Neural progenitor cell (in vitro differentiated cells): Measurements from ENCODE around the gene FANCC. TPM values are rescaled to one million over a fixed set of nuclear protein-coding genes. Genes with fewer than 3 reads are reported as not detected.

Experiments
- DNase-seq: peaks from one replicate; pipeline ENCODE4 v3.0.0-alpha.2; 2016; ENCODE audit warnings: low spot score
- H2AFZ ChIP-seq: fragments of 200-600 bp; sonication (generic); replicated peaks from 2 replicates; pipeline ENCODE4 v1.6.1; 2016; ENCODE audit warnings: antibody characterized with exemption
- H3F3A ChIP-seq: fragments of 200-600 bp; sonication (generic); 2 replicates; pipeline ENCODE4 v1.6.1; 2016; ENCODE audit warnings: antibody characterized with exemption, low read depth
- H3K27ac ChIP-seq: fragments of 200-600 bp; sonication (generic); 2 replicates; pipeline ENCODE4 v1.5.1; 2016; ENCODE audit warnings: mild to moderate bottlenecking
- H3K27me3 ChIP-seq: fragments of 200-600 bp; sonication (generic); 2 replicates; pipeline ENCODE4 v1.6.1; 2016; ENCODE audit warnings: mild to moderate bottlenecking, moderate library complexity
- H3K36me3 ChIP-seq: fragments of 200-600 bp; sonication (generic); 2 replicates; pipeline ENCODE4 v1.5.1; 2016
- H3K4me1 ChIP-seq: fragments of 200-600 bp; sonication (generic); 2 replicates; pipeline ENCODE4 v1.6.1; 2016; ENCODE audit warnings: mixed run types
- H3K4me2 ChIP-seq: fragments of 200-600 bp; sonication (generic); 2 replicates; pipeline ENCODE4 v1.6.1; 2016
- H3K4me3 ChIP-seq: fragments of 200-600 bp; sonication (generic); 2 replicates; pipeline ENCODE4 v1.5.1; 2016
- H3K79me2 ChIP-seq: fragments of 200-600 bp; sonication (generic); 2 replicates; pipeline ENCODE4 v1.6.1; 2016; ENCODE audit warnings: low read depth
- H3K9ac ChIP-seq: fragments of 200-600 bp; sonication (generic); 2 replicates; pipeline ENCODE4 v1.6.1; 2016
- H3K9me3 ChIP-seq: fragments of 200-600 bp; sonication (generic); 2 replicates; pipeline ENCODE4 v1.5.1; 2016; ENCODE audit warnings: low read depth
- H4K20me1 ChIP-seq: fragments of 200-600 bp; sonication (generic); 2 replicates; pipeline ENCODE4 v1.6.1; 2016; ENCODE audit warnings: low read depth
- H3K27ac Mint-ChIP-seq: 3 replicates; pipeline ENCODE4 v1.8.0; 2021; ENCODE audit warnings: mixed read lengths
- H3K27me3 Mint-ChIP-seq: 2 replicates; pipeline ENCODE4 v1.8.0; 2022; ENCODE audit warnings: low read depth, mild to moderate bottlenecking, inconsistent platforms, moderate library complexity, mixed read lengths; ENCODE audit not compliant: insufficient read depth
- H3K36me3 Mint-ChIP-seq: 3 replicates; pipeline ENCODE4 v1.8.0; 2021; ENCODE audit warnings: mixed read lengths
- H3K4me1 Mint-ChIP-seq: 3 replicates; pipeline ENCODE4 v1.8.0; 2021; ENCODE audit warnings: mixed read lengths
- H3K4me3 Mint-ChIP-seq: 3 replicates; pipeline ENCODE4 v1.8.0; 2021; ENCODE audit warnings: mild to moderate bottlenecking, moderate library complexity, mixed read lengths
- H3K9me3 Mint-ChIP-seq: 3 replicates; pipeline ENCODE4 v1.8.0; 2020; ENCODE audit warnings: mixed read lengths
- EZH2 ChIP-seq: fragments of 200-600 bp; sonication (generic); IDR thresholded peaks from 2 replicates; pipeline ENCODE4 v1.6.1; 2017; ENCODE audit warnings: antibody characterized with exemption, mild to moderate bottlenecking, moderate library complexity
- EZH2phosphoT487 ChIP-seq: fragments of 200-600 bp; sonication (generic); IDR thresholded peaks from 2 replicates; pipeline ENCODE4 v1.6.1; 2017; ENCODE audit warnings: antibody characterized with exemption
- microRNA counts: library from miRNA; unstranded; fragments of <30 nt; microRNA quantifications from one replicate; lab custom pipeline; 2016
- microRNA-seq: library from miRNA; unstranded; fragments of <30 nt; microRNA quantifications from one replicate; pipeline ENCODE4, GENCODE V29; 2016
- small RNA-seq: library from RNA; depleted of rRNA; stranded (forward); fragments of <200 nt; gene quantifications from one replicate; pipeline ENCODE3, GENCODE V24; 2015
- total RNA-seq: library from RNA; depleted of rRNA; stranded (reverse); fragments of >200 nt; gene quantifications from 2 replicates; pipeline ENCODE4 v1.2.3, GENCODE V29; 2015; ENCODE audit warnings: low replicate concordance
- TF ChIP-seq, protein P1 (sequence below): fragments of 200-600 bp; sonication (generic); IDR thresholded peaks from 2 replicates; pipeline ENCODE4 v1.5.1; 2017; ENCODE audit warnings: antibody characterized with exemption, mild to moderate bottlenecking

The FANCC gene
- total RNA-seq, 1 donor from 2014 or later, result 49.6 TPM

DNA sequence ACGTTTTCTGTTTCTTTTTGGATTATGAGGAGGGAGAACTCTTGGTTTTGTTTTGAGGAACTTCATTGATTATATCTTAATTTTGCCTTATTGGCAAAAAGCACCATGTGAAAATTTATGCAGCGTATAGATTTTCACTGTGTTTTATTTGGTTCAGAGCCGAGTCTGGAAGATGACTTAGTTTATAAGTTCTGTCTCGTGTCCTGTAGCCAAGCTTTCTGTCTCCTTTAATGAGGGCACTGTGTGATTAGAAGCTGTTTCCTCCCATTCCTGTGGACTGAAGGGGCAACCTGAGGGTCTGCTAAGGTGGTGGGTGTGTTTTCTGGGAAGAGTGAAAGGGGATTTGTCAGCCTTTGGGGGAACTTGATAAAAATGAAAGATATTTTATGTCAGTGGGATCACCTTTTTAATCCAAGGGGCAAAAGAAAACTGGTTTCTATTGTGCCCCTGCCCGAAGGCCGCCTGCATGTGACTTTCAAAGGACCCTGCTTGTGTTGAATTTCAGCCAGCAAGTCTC is 262.1 kb downstream of the FANCC start:
- Mint-ChIP-seq H3K4me3 (peak overlapping the region; percentile 70), H3K27ac (peak overlapping the region; percentile 96), H3K4me1 (peaks cover 60% of the 10 kb centered on the region), H3K27me3 (no peaks in the 10 kb centered on the region), H3K36me3 (peaks cover 2% of the 10 kb centered on the region), H3K9me3 (no peaks in the 10 kb centered on the region)
- TF ChIP-seq, protein P1, sequence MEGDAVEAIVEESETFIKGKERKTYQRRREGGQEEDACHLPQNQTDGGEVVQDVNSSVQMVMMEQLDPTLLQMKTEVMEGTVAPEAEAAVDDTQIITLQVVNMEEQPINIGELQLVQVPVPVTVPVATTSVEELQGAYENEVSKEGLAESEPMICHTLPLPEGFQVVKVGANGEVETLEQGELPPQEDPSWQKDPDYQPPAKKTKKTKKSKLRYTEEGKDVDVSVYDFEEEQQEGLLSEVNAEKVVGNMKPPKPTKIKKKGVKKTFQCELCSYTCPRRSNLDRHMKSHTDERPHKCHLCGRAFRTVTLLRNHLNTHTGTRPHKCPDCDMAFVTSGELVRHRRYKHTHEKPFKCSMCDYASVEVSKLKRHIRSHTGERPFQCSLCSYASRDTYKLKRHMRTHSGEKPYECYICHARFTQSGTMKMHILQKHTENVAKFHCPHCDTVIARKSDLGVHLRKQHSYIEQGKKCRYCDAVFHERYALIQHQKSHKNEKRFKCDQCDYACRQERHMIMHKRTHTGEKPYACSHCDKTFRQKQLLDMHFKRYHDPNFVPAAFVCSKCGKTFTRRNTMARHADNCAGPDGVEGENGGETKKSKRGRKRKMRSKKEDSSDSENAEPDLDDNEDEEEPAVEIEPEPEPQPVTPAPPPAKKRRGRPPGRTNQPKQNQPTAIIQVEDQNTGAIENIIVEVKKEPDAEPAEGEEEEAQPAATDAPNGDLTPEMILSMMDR, result no peak
- TF ChIP-seq EZH2 (no peak), EZH2phosphoT487 (no peak)
- Histone ChIP-seq H3K4me1 (peaks cover 28% of the 10 kb centered on the region), H3K79me2 (no peaks in the 10 kb centered on the region), H3K27ac (no peak overlapping the region), H3K27me3 (peaks cover 1% of the 10 kb centered on the region), H3K4me3 (no peak overlapping the region), H4K20me1 (no peaks in the 10 kb centered on the region), H3K9me3 (no peaks in the 10 kb centered on the region), H3K9ac (no peak overlapping the region), H3F3A (peaks cover 9% of the 10 kb centered on the region), H2AFZ (no peak overlapping the region), H3K4me2 (peak overlapping the region; percentile 10), H3K36me3 (no peaks in the 10 kb centered on the region)
- no peak for DNase-seq

DNA sequence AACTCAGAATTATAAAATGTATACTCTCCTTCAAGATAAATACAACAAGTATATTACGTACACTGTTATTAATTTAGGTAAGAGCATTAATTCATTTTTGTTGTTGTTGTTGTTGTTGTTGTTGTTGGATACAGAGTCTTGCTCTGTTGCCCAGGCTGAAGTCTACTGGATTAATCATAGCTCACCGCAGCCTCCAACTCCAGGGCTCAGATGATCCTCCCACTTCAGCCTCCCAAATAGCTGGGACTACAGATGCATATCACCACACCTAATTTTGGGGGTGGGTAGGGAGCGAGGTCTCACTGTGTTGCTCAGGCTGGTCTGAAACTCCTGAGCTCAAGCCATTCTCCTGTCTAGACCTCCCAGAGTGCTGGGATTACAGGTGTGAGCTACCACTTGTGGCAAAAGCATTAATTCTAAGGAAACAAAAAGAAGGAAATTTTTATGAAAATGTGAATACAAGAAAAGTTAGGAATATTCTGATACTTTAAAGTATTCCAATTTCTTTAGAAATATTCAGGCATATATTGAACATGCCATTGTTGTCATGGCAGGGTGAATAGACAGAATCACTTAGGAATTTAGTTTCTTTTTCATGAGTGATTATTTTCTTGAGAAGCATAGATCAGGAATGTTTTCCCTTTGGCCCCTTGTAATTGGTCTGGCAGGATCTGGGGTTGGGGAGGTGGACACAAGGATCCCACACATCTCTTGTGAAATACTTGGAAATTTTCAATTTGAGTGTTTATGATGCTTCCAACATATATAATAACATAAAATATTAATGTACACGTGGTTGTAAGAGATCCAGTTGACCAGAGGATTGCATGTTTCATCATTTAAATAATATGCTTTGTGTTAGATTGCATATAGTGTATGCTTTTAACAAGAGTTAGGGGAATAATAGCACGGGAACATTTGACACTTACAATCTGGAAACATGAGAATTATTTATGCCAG is 263.6 kb downstream of the FANCC start:
- Histone ChIP-seq H3K27me3 (peaks cover 16% of the 10 kb centered on the region), H3K27ac (no peak overlapping the region), H3K4me1 (peaks cover 34% of the 10 kb centered on the region), H3F3A (peaks cover 18% of the 10 kb centered on the region), H3K79me2 (no peaks in the 10 kb centered on the region), H3K4me2 (no peak overlapping the region), H2AFZ (no peak overlapping the region), H4K20me1 (peaks cover 13% of the 10 kb centered on the region), H3K36me3 (no peaks in the 10 kb centered on the region), H3K9me3 (no peaks in the 10 kb centered on the region), H3K9ac (no peak overlapping the region), H3K4me3 (no peak overlapping the region)
- no peak overlapping the region for H3K4me3 Mint-ChIP-seq
- H3K27ac Mint-ChIP-seq, result no peak overlapping the region
- TF ChIP-seq EZH2 (no peak), EZH2phosphoT487 (no peak)
- TF ChIP-seq, protein P1, result no peak
- no peak for DNase-seq
- H3K36me3 Mint-ChIP-seq, result peaks cover 2% of the 10 kb centered on the region
- H3K4me1 Mint-ChIP-seq, result peaks cover 62% of the 10 kb centered on the region
- H3K27me3 Mint-ChIP-seq, result peaks cover 6% of the 10 kb centered on the region
- no peaks in the 10 kb centered on the region for H3K9me3 Mint-ChIP-seq

GRCh38 chr9:95049761-95050160 is 267.7 kb downstream of the FANCC start:
- Histone ChIP-seq H4K20me1 (peaks cover 49% of the 10 kb centered on the region), H3K9ac (no peak overlapping the region), H3K4me2 (peak overlapping the region; percentile 83), H2AFZ (no peak overlapping the region), H3F3A (peaks cover 42% of the 10 kb centered on the region), H3K79me2 (no peaks in the 10 kb centered on the region), H3K9me3 (no peaks in the 10 kb centered on the region), H3K27ac (no peak overlapping the region), H3K4me1 (peaks cover 16% of the 10 kb centered on the region), H3K36me3 (no peaks in the 10 kb centered on the region), H3K27me3 (peaks cover 55% of the 10 kb centered on the region), H3K4me3 (no peak overlapping the region)
- peak overlapping the region; percentile 77 for H3K4me3 Mint-ChIP-seq
- no peak for TF ChIP-seq EZH2phosphoT487
- no peak for TF ChIP-seq EZH2
- TF ChIP-seq, protein P1, result no peak
- no peak overlapping the region for H3K27ac Mint-ChIP-seq
- no peaks in the 10 kb centered on the region for H3K9me3 Mint-ChIP-seq
- peaks cover 2% of the 10 kb centered on the region for H3K36me3 Mint-ChIP-seq
- H3K27me3 Mint-ChIP-seq, result peaks cover 19% of the 10 kb centered on the region
- DNase-seq, result no peak
- peaks cover 40% of the 10 kb centered on the region for H3K4me1 Mint-ChIP-seq

MicroRNAs encoded within 50 kb of the gene (microRNA counts, 767-probe panel; counts per million panel counts)
- microRNA hsa-miR-23b-3p (lab: Ali Mortazavi, UCI), result 460 counts per million, percentile 90 among the panel's probes with 10 or more counts
- microRNA hsa-miR-27b-3p (lab: Ali Mortazavi, UCI), result 7,802 counts per million, percentile 94 among the panel's probes with 10 or more counts

Small RNAs within 50 kb of the gene (microRNA-seq; reads per million reads assigned to microRNA genes)
- gene MIR23B (1,365 reads per million, percentile 95 among the genes with 10 or more reads in this experiment), gene MIR24-1 (not detected), gene MIR27B (197 reads per million, percentile 82 among the genes with 10 or more reads in this experiment), gene MIR3074 (not detected), gene MIR6081 (not detected)

Small RNAs within 50 kb of the gene (small RNA-seq; reads per million reads assigned to genes)
- gene MIR23B (3.7 reads per million, percentile 92 among the genes with 10 or more reads in this experiment), gene MIR27B (57.8 reads per million, percentile 98 among the genes with 10 or more reads in this experiment), gene MIR3074 (not detected), gene MIR6081 (not detected), gene RNA5SP288 (2.9 reads per million, percentile 91 among the genes with 10 or more reads in this experiment)

Other genes starting within 250 kb of the FANCC start
- gene PTCH1, start 199.3 kb upstream of the FANCC start, total RNA-seq, result 23.0 and 24.5 TPM in 2 replicates